ENCODE results near the gene LRRC23. TPM values are rescaled to one million over a fixed set of nuclear protein-coding genes. Genes with fewer than 3 reads are reported as not detected.
"Not testable (repeated sequence)": the region's sequence is repeated elsewhere in the genome, so short reads cannot be mapped to it uniquely, and the experiment has no call there.

LRRC23 gene
- total RNA-seq, 4 donors from 2014 or later: 1.7 to 35.5 (median 3.0) TPM; not detected in 1

DNA sequence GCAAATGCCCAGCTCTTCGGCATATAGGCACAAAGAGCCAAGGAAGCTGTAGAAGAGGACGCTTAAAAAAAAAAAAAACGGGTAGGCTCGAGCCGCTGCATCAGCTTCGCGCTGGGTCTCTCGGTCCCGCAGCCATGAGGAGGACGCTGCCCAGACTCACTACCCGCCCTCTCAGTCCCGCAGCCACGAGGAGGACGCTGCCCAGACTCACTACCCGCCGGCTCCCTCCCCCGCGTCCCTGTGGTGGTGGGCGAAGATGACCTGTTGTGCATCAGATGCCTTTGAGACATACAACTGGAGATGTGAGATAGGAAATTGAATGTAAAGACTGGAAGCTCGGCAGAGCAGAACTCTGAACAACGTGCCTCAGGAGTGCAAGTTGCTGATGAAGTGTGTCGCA, 20.1 kb upstream of the LRRC23 start:
- H3K27me3 ChIP-seq: no peaks in the 10 kb centered on the region
- peaks cover 0 to 4% (median 2%) of the 10 kb centered on the region in 4 donors for H3K4me1 ChIP-seq
- no peak for TF ChIP-seq POLR2A (IDR thresholded peaks at IDR 0.05)
- TF ChIP-seq, protein P1, sequence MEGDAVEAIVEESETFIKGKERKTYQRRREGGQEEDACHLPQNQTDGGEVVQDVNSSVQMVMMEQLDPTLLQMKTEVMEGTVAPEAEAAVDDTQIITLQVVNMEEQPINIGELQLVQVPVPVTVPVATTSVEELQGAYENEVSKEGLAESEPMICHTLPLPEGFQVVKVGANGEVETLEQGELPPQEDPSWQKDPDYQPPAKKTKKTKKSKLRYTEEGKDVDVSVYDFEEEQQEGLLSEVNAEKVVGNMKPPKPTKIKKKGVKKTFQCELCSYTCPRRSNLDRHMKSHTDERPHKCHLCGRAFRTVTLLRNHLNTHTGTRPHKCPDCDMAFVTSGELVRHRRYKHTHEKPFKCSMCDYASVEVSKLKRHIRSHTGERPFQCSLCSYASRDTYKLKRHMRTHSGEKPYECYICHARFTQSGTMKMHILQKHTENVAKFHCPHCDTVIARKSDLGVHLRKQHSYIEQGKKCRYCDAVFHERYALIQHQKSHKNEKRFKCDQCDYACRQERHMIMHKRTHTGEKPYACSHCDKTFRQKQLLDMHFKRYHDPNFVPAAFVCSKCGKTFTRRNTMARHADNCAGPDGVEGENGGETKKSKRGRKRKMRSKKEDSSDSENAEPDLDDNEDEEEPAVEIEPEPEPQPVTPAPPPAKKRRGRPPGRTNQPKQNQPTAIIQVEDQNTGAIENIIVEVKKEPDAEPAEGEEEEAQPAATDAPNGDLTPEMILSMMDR (IDR thresholded peaks at IDR 0.05): no peak
- peaks cover 0 to 12% (median 0%) of the 10 kb centered on the region in 3 donors for H3K36me3 ChIP-seq
- no peaks in the 10 kb centered on the region for H3K9me3 ChIP-seq
- no peak overlapping the region for H3K27ac ChIP-seq
- H3K4me3 ChIP-seq: no peak overlapping the region
- no peak for DNase-seq

DNA sequence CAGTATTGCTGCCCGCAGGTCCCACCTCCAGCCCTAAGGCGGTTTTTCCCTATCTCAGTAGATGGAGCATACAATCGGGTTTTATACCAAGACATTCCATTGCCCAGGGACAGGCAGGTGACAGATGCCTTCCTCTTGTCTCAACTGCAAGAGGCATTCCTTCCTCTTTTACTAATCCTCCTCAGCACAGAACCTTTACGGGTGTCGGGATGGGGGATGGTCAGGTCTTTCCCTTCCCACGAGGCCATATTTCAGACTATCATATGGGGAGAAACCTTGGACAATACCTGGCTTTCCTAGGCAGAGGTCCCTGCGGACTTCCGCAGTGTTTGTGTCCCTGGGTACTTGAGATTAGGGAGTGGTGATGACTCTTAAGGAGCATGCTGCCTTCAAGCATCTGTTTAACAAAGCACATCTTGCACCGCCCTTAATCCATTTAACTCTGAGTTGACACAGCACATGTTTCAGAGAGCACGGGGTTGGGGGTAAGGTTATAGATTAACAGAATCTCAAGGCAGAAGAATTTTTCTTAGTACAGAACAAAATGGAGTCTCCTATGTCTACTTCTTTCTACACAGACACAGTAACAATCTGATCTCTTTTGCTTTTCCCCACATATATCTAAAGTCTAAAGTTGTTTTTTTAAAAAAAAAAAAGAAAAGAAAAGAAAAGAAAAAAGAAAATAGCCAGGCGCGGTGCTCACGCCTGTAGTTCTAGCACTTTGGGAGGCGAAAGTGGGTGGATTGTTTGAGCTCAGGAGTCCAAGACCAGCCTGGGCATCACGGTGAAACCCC, 18.2 kb upstream of the LRRC23 start:
- H3K36me3 ChIP-seq: peaks cover 0 to 12% (median 0%) of the 10 kb centered on the region in 3 donors
- not testable (repeated sequence) for H3K27ac ChIP-seq, H3K9me3 ChIP-seq, H3K4me1 ChIP-seq, H3K4me3 ChIP-seq, H3K27me3 ChIP-seq, DNase-seq

DNA sequence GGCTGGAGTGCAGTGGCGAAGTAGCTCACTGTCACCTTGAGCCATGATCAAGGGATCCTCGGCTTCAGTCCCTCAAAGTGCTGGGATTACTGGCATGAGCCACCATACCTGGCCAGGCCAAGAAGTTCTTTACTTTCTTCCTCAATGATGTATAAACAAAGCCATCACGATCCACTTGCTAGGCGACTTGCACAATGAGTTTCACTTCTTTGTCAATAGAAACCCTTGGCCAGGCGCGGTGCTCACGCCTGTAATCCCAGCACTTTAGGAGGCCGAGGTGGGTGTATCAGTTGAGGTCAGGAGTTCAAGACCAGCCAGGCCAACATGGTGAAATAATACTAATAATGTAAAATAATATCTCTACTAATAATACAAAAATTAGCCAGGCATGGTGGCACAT, 17.2 kb upstream of the LRRC23 start:
- TF ChIP-seq POLR2A (IDR thresholded peaks at IDR 0.05): no peak
- H3K27me3 ChIP-seq: no peaks in the 10 kb centered on the region
- no peak overlapping the region for H3K27ac ChIP-seq
- H3K4me1 ChIP-seq: peaks cover 0 to 3% (median 0%) of the 10 kb centered on the region in 4 donors
- DNase-seq: no peak
- H3K9me3 ChIP-seq: no peaks in the 10 kb centered on the region
- H3K4me3 ChIP-seq: no peak overlapping the region
- H3K36me3 ChIP-seq: peaks cover 0 to 12% (median 0%) of the 10 kb centered on the region in 3 donors

DNA sequence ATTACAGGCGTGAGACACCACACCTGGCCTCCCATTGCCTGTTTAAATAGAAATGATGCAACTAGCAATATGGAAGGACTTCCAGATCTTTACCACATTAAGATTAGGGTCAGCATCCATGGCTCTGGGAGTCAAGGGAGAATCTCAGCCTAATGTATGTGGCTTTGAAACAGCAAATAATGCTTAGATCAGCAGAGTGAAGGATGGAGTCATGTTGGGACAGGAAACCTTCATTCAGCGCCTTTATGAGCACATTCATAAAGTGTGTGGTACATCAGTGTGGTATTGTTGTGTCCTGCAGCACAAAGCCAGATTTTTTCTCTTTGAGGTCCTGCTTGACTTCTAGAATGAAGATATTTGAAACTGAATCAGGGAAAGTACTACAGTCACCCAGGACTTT, 16.3 kb upstream of the LRRC23 start:
- no peak for TF ChIP-seq POLR2A (IDR thresholded peaks at IDR 0.05)
- TF ChIP-seq, protein P1 (IDR thresholded peaks at IDR 0.05): no peak
- no peaks in the 10 kb centered on the region for H3K9me3 ChIP-seq
- peaks cover 0 to 12% (median 0%) of the 10 kb centered on the region in 3 donors for H3K36me3 ChIP-seq
- H3K27me3 ChIP-seq: no peaks in the 10 kb centered on the region
- no peak for DNase-seq
- no peak overlapping the region for H3K4me3 ChIP-seq
- no peak overlapping the region for H3K27ac ChIP-seq
- peaks cover 0 to 3% (median 0%) of the 10 kb centered on the region in 4 donors for H3K4me1 ChIP-seq

DNA sequence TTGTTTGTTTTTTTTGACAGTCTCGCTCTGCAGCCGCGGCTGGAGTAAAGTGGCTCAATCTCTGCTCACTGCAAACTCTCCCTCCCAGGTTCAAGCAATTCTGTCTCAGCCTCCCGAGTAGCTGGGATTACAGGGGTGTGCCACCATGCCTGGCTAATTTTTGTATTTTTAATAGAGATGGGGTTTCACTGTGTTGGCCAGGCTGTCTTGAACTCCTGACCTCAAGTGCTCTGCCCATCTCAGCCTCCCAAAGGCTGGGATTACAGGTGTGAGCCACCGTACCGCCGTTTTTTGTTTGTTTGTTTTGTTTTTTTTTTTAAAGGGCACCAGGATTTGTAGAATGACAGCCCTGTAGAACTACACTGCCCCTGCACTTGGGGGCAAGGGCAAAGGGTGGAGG, 15.8 kb upstream of the LRRC23 start:
- not testable (repeated sequence) for H3K27ac ChIP-seq, DNase-seq, H3K36me3 ChIP-seq, H3K27me3 ChIP-seq, H3K4me1 ChIP-seq, H3K4me3 ChIP-seq, H3K9me3 ChIP-seq

DNA sequence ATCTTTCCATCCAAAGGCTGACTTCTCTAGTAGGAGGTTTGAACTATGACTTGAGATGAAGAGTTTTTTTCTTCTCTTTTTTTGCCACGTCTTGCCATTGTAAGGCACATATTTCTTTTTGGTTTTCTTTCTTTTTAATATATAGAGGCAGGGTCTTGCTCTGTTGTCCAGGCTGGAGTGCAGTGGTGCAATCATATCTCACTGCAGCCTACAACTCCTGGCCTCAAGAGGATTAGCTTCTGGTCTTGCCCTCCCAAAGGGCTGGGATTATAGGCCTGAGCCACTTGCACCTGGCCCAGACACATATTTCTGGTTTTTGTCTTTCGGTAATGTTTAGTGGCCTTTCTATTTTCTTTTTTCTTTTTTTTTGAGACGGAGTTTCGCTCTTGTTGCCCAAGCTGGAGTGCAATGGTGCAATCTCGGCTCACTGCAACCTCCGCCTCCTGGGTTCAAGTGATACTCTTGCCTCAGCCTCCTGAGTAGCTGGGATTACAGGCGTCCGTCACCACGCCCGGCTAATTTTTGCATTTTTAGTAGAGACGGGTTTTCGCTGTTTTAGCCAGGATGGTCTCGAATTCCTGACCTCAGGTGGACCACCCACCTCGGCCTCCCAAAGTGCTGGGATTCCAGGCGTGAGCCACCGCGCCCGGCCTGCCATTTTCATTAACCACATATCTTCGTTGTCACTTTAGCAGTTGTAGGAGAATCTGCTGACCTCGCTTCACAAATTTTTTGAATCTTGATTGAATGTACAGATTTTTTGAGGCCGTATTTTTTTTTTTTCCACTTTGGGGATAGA, 14.6 kb upstream of the LRRC23 start:
- not testable (repeated sequence) for DNase-seq, H3K36me3 ChIP-seq, H3K27me3 ChIP-seq, H3K9me3 ChIP-seq, H3K4me1 ChIP-seq, H3K4me3 ChIP-seq
- H3K27ac ChIP-seq: peak overlapping the region; percentile 64 to 91 (median 87)

DNA sequence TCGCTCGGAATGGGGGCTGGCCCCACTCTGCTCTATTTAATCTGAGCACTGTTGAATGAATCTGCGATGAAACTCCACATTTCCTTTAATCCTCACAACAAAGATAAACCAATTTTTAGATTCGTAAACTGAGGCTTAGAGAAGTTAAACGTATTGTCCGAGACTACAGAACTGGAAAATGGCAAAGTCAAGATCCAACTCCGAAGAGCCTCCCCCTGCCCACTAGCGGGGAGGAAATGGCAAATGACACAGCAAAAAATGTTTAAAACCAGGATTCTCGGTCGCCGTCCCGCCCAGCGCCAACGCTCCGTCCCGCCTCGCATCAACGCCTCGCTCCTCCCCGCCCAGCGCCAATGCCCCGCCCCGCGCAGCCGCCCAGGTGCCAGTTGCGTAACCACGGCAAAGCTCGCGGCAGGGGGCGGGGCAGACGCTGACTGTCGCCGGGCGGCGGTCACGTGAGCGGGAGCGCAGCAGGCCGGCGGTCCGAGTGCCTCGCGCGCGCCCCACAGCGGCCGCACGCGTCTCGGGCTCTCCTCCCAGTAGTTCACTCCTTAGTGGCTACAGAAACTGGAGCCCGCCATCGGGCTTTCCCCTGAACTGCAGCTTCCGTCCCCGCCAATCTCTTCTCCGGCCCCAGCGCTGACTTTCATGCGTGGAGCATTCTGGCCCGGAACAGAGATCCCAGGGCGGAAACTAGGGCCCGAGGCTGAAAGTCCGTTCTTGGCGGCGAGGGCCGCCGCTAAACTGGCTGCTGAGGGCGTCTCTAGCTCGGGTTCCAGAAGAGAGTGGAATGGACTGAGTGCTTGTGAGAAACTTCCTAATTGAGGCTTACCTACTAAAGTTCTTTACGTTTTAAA, 13.6 kb upstream of the LRRC23 start:
- peak overlapping the region; percentile 43 to 62 (median 47) for H3K4me3 ChIP-seq

More for the DNA sequence above, 13.6 kb upstream of the LRRC23 start:
- H3K27ac ChIP-seq: peak overlapping the region; percentile 82 to 91 (median 87)
- no peaks in the 10 kb centered on the region for H3K27me3 ChIP-seq
- peaks cover 0 to 3% (median 0%) of the 10 kb centered on the region in 4 donors for H3K4me1 ChIP-seq
- DNase-seq: peak; percentile 99
- no peaks in the 10 kb centered on the region for H3K36me3 ChIP-seq
- peak; percentile 43 to 54 for TF ChIP-seq POLR2A (IDR thresholded peaks at IDR 0.05)
- TF ChIP-seq, protein P1 (IDR thresholded peaks at IDR 0.05): peak; percentile 92 to 98 (median 94)
- no peaks in the 10 kb centered on the region for H3K9me3 ChIP-seq

Data from Peyer's patch (tissue), 4 donors.